Glomerular endothelial cell (primary cell): Measurements from ENCODE around the gene CLCA4. TPM values are rescaled to one million over a fixed set of nuclear protein-coding genes. Genes with fewer than 3 reads are reported as not detected.

Experiments used
- DNase-seq: peaks from one replicate; pipeline ENCODE4 v3.0.0-alpha.2; 2011; ENCODE audit warnings: low read depth, low spot score; ENCODE audit errors: extremely low read depth
- total RNA-seq: library from RNA; depleted of rRNA; stranded (reverse); fragments of >200 nt; gene quantifications from 2 replicates; pipeline ENCODE4 v1.2.3, GENCODE V29; 2015

CLCA4 gene
- total RNA-seq, 1 donor from 2014 or later = not detected

DNA sequence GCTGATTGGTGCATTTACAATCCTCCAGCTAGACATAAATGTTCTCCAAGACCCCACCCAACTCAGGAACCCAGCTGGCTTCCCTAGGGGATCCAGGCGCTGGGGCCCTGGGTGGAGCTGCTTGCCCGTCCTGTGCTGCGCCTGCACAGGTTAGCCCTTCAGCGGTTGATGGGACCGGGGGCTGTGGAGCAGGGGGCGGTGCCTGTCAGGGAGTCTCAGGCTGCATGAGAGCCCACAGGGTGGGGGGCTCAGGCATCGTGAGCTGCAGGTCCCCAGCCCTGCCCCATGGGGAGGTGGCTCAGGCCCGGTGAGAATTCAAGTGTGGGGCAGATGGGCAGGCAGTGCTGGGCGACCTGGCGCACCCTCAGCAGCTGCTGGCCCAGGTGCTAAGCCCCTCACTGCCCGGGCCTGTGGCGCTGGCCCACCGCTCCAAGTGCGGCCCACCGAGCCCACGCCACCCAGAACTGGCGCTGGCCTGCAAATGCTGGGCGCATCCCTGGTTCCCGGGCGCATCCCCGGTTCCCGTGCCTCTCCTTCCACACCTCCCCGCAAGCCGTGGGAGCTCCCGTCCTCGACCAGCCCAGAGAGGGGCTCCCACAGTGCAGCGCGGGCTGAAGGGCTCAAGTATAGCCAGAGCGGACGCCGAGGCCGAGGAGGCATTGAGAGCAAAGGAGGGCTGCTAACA lies 23.1 kb upstream of the CLCA4 start:
- no peak for DNase-seq

DNA sequence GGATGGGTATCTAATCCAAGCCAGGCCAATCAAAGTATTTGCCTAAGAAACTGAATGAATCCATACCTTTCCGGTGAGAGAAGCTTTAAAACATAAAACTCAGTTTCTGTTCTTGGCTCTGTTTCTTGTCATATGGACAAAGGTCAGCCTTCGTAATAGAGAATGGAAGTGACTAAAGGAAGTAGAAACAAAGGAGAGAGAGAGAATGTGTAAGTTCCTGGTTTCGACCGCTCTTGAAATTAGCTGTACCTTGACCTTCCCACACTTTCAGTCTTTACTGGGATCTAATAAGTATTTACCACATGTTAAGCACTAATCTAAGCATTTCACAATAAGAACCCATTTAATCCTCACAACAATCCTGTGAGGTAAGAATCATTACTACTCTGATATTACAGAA lies 19.6 kb upstream of the CLCA4 start:
- no peak for DNase-seq

- no peak for DNase-seq
Measured at GRCh38 chr1:86530211-86530845, 16.6 kb upstream of the CLCA4 start.

DNA sequence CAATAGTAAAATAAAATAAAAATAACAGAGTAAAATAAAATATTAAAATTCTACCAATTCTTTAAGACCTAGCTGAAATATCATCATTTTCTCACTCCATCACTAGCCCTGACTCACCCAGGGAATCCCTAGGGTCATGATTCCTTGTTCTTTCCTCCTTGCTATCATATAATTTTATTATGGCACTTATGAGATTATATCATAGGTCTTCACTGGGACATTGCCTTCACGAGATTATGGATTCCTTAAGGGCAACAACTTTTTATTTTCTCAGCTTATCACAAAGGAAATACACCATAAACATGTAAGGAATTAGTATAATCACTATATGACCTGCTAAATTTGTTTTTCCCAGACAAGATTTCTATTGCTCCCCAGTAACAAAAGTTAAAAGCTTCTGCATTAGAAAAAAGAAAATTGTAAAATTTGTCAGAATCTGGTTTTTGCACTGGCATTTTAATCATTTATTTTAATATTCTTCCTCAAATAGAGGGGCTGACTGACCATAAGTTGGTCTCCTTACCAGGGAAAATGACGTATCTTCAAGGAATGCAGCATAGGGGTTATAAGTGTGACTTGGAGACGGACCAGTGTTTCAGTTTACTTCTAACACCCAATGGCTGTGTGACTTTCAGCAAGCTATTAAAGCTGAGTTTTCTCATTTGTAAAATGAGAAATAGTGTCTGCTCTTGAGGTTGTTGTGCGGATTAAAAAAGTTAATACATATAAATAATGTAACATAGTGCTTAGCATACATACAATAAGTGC lies 8.8 kb upstream of the CLCA4 start:
- DNase-seq = no peak

DNA sequence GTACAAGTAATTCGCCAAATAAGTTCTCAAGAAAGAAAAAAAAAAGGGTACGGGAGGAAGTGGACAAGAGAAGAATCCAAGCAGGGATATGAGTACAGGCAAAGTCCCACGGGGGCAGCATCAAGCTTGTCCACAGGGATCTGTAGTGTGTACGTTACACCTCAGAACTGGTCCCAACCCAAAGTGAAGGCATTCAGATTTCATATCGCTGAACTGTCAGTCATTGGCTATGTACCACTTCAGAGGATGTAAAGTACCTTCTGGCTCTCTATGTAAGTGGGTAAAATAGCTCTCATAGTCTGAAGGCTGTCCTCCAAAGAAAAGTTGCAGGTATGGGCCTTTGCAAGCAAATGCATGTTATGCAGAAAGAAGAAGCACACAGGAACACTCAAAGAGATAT lies 8.1 kb upstream of the CLCA4 start:
- DNase-seq = no peak

DNA sequence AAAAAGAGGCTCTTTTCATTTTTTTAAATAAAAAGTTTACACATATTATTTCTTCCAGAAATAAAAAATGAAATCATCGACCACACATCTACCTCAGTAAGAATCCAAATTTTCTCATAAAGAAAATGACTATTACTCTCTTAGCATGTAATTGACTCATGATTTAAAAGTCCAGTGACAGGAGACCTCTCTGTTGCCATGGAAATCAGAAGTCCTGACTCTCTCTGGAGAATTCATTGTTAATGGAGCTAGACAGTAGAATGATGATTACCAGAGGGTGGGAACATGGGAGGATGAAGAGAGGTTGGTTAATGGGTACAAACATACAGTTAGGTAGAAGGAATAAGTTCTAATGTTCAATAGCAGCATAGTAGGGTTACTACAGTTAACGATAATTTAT lies 5.0 kb upstream of the CLCA4 start:
- DNase-seq = no peak

DNA sequence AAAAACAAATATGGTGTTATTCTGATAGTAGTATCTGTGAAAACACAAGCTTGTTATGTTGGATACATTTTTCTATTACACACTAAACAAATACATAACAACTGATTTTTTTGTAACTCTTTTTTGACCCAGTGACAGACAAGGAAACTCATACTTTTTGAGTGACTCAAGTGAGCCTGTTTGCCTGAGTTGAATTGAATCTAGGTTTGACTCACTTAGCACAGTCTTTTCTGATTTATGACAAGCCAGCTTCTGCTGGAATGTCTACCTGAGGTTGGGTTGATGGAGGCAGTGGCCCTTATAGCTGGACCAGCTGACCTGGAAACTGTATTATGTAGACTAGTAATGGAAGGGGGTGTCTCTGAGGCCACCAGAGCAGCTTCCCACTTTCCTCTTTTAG lies 4.2 kb upstream of the CLCA4 start:
- DNase-seq = no peak

DNA sequence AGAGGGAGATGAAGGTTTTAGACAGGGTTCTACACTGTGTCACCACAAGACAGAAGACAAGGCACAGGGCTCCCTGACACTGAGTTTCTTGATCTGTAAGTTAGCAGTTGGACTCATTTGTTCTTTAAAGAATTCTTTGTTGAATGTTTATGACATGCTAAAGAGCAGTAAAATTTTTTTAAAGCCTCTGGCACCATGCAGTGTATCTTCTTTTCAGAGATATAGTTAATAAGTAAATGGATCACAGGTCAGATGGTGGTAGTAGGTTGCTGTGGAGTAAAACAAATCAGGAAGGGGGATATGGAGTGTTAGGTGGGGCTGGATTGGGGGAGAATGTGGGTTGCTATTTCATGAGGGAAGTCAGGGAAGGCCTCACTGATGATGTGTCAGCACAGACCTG lies 2.0 kb downstream of the CLCA4 start:
- no peak for DNase-seq

DNA sequence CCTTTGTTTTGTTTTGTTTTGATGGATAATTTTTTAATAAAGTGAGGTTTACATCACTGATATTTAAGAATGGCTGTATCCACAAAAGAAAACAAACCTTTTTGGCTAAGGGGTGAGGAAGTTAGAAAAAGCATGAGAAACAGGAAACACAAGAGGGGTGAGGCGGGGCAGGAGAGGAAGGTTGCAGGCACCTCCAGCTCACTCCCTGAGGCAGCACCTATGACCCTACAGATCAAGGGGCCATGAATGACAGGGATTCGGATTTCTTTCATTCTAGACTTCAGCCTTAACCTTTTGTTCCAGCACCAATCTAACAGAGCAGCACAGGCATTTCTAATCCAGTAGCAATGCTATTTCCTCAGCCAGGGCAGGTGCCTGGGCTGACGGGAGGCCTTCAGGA lies 4.4 kb downstream of the CLCA4 start:
- no peak for DNase-seq

DNA sequence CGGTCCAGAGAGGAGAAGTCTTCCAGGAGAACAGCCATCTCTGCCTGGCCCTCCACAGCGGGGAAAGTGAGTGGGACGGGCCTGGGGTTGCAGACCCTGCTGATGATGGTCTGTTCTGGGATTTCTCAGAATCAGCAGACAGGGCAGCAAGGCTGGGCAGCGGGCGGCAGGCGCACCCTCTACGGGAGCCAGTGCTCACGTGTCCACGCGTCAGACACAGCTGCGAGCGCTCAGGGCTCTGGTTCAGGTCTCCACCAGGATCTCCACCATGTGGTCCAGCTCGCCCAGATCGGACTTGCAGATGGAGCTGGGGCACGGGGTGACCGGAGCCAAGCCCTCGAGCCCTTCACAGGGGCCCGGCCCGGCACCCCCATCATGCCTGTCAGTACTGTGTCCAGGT lies 5.5 kb downstream of the CLCA4 start:
- no peak for DNase-seq

DNA sequence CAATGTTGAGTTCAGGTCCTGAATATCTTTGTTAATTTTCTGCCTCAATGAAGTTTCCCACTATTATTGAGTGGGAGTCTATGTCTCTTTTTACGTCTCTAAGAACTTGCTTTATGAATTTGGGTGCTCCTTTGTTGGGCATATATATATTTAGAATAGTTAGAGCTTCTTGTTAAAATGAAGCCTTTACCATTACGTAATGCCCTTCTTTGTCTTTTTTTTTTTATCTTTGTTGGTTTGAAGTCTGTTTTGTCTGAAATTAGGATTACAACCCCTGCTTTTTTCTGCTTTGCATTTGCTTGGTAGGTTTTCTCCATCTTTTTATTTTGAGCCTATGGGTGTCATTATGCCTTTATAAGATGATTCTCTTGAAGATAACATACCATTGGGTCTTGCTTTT lies 10.9 kb downstream of the CLCA4 start:
- DNase-seq = no peak

- no peak for DNase-seq
Measured at GRCh38 chr1:86563849-86564248, 17.0 kb downstream of the CLCA4 start.

DNA sequence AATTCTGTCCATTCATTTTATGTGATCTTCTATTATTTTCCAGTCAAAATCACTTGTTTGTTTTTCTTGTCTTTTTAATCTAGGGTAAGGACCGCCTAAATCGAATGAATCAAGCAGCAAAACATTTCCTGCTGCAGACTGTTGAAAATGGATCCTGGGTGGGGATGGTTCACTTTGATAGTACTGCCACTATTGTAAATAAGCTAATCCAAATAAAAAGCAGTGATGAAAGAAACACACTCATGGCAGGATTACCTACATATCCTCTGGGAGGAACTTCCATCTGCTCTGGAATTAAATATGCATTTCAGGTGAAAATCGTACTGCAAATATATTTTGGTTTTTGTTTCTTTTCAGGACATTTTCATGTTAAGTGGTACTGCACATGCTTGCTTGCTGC lies 20.5 kb downstream of the CLCA4 start:
- DNase-seq = no peak

DNA sequence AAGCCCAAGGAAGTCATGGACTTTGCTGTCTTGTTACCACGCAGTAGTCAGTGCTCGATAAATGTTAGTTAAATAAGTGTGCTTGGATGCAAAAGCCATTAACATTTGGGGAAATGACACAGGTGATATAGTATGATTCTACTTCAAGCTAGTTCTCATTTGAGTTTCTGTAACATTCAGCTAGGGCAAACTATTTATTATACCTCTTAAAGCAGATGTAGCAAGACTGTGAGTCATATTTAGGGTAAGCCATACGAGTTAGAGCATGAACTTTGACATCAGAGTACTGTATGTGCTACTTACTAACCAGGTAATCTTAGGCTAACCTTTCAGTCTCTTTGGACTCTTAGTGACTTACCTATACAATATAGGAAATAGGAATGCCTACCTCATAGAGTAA lies 21.0 kb downstream of the CLCA4 start:
- DNase-seq = no peak

- no peak for DNase-seq
Measured at GRCh38 chr1:86573763-86574484, 27.0 kb downstream of the CLCA4 start.

GRCh38 chr1:86581231-86581630 lies 34.4 kb downstream of the CLCA4 start:
- DNase-seq = no peak

- DNase-seq = no peak
Measured at GRCh38 chr1:86582161-86582560, 35.3 kb downstream of the CLCA4 start.

GRCh38 chr1:86583032-86583431 lies 36.2 kb downstream of the CLCA4 start:
- DNase-seq = no peak

- no peak for DNase-seq
Measured at GRCh38 chr1:86583593-86583992, 36.7 kb downstream of the CLCA4 start.

DNA sequence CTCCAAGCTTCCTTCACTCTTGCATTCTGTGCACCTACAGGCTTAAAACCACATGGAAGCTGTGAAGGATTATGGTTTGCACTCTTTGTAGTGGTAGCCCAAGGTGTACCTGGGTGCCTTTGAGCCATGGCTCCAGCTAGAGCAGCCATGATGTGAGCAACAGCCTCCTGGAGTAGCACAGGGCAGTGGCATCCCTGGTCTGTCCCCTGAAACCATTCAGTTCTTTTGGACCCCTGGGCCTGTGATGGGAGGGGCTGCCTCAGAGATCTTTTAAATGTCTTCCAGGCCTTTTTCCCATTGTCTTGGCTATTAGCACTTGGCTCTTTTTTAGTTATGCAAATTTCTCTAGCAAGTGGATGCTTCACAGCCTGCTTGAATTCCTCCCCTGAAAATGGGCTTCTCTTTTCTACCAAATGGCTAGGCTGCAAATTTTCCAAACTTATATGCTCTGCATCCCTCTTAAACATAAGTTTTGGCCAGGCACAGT lies 47.4 kb downstream of the CLCA4 start:
- DNase-seq = no peak

DNA sequence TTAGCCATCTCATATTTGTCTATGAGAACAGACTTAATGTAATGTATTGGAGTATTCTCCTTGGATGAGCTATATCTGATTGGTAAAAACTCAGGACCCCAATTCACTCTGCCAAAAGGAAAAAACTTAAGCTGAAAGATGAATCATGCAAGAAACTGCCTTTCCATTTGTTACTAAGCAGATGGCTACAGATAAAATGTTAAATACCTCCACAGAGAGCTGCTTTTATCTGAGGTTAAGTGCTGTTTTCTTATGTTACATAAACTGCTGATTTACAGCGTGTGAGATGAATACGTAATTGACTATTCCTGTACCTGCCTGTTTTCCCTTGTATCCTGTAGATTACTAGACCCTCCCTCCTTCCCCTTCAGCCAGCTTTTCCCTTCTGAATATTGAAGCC lies 49.3 kb downstream of the CLCA4 start:
- DNase-seq = no peak
